ENCODE measurements around the gene VEGFC.

VEGFC gene

DNA sequence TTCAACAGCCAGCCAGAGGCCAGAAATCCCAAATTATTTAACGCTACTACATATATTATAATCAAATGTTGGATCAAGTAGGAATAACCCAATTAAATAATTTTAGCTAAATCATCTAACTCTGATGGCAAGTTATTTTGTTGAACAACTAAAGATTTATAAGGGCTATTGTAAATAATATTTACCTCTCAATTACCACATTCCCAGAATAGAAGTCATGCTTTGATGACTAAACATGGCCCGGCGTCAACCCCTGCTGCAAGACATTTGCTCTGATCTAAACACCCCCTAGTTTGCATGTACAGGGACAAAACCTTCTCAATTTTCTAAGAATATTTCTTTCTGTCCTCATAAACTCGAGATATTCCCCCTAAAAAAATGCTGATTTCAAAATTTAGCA lies 14.2 kb downstream of the VEGFC start:
- Histone ChIP-seq H3K4me3 (ENCODE audit: low read depth, low read length) (no peak overlapping the region), H3K27ac (no peak overlapping the region), H3K36me3 (ENCODE audit: control insufficient read depth, insufficient read depth, low read length) (no peaks in the 10 kb centered on the region), H2AFZ (no peak overlapping the region), H3K27me3 (ENCODE audit: control insufficient read depth, insufficient read depth, low read length) (no peaks in the 10 kb centered on the region), H3K9ac (no peak overlapping the region), H3K4me2 (ENCODE audit: low read length) (no peak overlapping the region), H3K4me1 (no peaks in the 10 kb centered on the region), H3K79me2 (no peaks in the 10 kb centered on the region), H3K9me3 (ENCODE audit: control insufficient read depth, low read length) (no peaks in the 10 kb centered on the region)
- no peak for TF ChIP-seq CTCF (IDR thresholded peaks at IDR 0.05)

DNA sequence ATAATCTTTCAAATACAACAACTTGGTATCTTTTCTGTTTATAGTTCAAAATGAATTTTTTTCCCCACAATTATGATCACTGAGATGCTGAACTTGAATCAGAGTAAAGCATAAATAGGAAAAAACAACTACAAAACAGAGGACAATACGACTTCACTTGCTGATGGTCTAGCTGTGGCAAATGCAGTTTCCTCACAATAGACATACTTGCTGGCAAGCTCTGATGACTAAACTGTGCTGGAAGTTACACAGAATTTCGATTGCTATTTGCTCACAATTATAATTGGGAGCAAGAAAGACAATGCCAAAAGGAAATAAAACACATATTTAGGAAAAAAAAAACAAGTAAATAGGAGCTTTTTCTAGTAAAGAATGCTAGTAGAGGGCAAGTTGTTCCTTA lies 14.7 kb downstream of the VEGFC start:
- Histone ChIP-seq H3K9ac (no peak overlapping the region), H3K79me2 (no peaks in the 10 kb centered on the region), H3K36me3 (ENCODE audit: control insufficient read depth, insufficient read depth, low read length) (no peaks in the 10 kb centered on the region), H3K4me2 (ENCODE audit: low read length) (no peak overlapping the region), H3K4me1 (no peaks in the 10 kb centered on the region), H3K27ac (no peak overlapping the region), H2AFZ (no peak overlapping the region), H3K9me3 (ENCODE audit: control insufficient read depth, low read length) (no peaks in the 10 kb centered on the region), H3K4me3 (ENCODE audit: low read depth, low read length) (no peak overlapping the region), H3K27me3 (ENCODE audit: control insufficient read depth, insufficient read depth, low read length) (no peaks in the 10 kb centered on the region)
- no peak for TF ChIP-seq CTCF (IDR thresholded peaks at IDR 0.05)

GRCh38 chr4:176775338-176775737 lies 17.4 kb downstream of the VEGFC start:
- Histone ChIP-seq H3K4me2 (ENCODE audit: low read length) (no peak overlapping the region), H3K27ac (no peak overlapping the region), H3K4me1 (no peaks in the 10 kb centered on the region), H3K27me3 (ENCODE audit: control insufficient read depth, insufficient read depth, low read length) (no peaks in the 10 kb centered on the region), H3K9ac (no peak overlapping the region), H2AFZ (no peak overlapping the region), H3K36me3 (ENCODE audit: control insufficient read depth, insufficient read depth, low read length) (no peaks in the 10 kb centered on the region), H3K4me3 (ENCODE audit: low read depth, low read length) (no peak overlapping the region), H3K79me2 (no peaks in the 10 kb centered on the region), H3K9me3 (ENCODE audit: control insufficient read depth, low read length) (no peaks in the 10 kb centered on the region)
- TF ChIP-seq CTCF (IDR thresholded peaks at IDR 0.05) = no peak

DNA sequence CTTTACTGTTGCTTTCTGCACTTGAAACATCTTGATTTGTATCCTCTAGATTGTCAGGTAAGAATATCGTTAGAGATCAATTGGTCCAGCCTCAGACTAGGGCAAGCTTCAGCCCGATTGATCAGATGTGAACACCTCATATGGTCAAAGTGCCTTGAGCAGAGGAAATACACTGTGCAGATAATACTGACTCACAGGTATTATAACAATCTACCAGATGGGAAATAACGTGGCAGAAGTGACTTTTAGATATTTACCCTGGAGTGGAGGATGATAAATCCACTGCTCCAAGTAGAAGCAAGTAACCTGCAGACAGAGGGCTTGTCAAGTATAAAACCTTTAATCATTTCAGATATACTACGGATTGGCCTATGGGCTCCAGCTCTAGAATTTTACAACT lies 17.9 kb downstream of the VEGFC start:
- H3K4me1 ChIP-seq = no peaks in the 10 kb centered on the region
- no peaks in the 10 kb centered on the region for H3K9me3 ChIP-seq (ENCODE audit: control insufficient read depth, low read length)
- no peaks in the 10 kb centered on the region for H3K36me3 ChIP-seq (ENCODE audit: control insufficient read depth, insufficient read depth, low read length)

More for the DNA sequence above, 17.9 kb downstream of the VEGFC start:
- Histone ChIP-seq H3K4me3 (ENCODE audit: low read depth, low read length) (no peak overlapping the region), H2AFZ (no peak overlapping the region), H3K27me3 (ENCODE audit: control insufficient read depth, insufficient read depth, low read length) (no peaks in the 10 kb centered on the region), H3K4me2 (ENCODE audit: low read length) (no peak overlapping the region), H3K9ac (no peak overlapping the region), H3K79me2 (no peaks in the 10 kb centered on the region), H3K27ac (no peak overlapping the region)
- no peak for TF ChIP-seq CTCF (IDR thresholded peaks at IDR 0.05)
